ENCODE results near the gene TMEM178A. TPM values are rescaled to one million over a fixed set of nuclear protein-coding genes. Genes with fewer than 3 reads are reported as not detected.

TMEM178A gene
- total and polyA plus RNA-seq, 2 of the 8 experiments (the other 6 are each of a cell fraction or from before 2014, with no cell fraction given), result 11.2 to 14.9 TPM

GRCh38 chr2:39664232-39664887 lies 1.4 kb upstream of the TMEM178A start:
- H3K14ac ChIP-seq (ENCODE audit: insufficient read length), result no peak overlapping the region
- H3K56ac ChIP-seq (replicated peaks; ENCODE audit: insufficient read length, low read depth, low read length), result no peak overlapping the region
- H4K5ac ChIP-seq (ENCODE audit: insufficient read length, low read depth, low read length), result no peak overlapping the region
- no peak overlapping the region for H3K9ac ChIP-seq (replicated peaks in 1 of 4; ENCODE audit: extremely low read depth in 1 of 4, low read depth in 3 of 4, low read length in 3 of 4)
- peaks cover 0 to 22% (median 19%) of the 10 kb centered on the region in 4 experiments; a peak in 5 of 7 replicates for H3K27me3 ChIP-seq (replicated peaks in 1 of 4; ENCODE audit: control insufficient read depth in 3 of 4, extremely low read depth in 1 of 4, insufficient read depth in 3 of 4, low read length in 3 of 4)
- no peak overlapping the region for H3K27ac ChIP-seq (ENCODE audit: low read depth, low read length)
- H3K4ac ChIP-seq (replicated peaks; ENCODE audit: insufficient read length, low read depth, low read length), result no peak overlapping the region
- no peak for FAIRE-seq
- H3K4me1 ChIP-seq (replicated peaks in 1 of 4; ENCODE audit: control insufficient read depth in 3 of 4, insufficient read depth in 4 of 4, low read length in 3 of 4), result peaks cover 0 to 8% (median 1%) of the 10 kb centered on the region in 4 experiments; a peak in 2 of 7 replicates
- no peak overlapping the region for H3K18ac ChIP-seq (ENCODE audit: extremely low read depth, low read length)
- CTCF ChIA-PET (ENCODE audit: partially characterized antibody), result interaction anchor here (0.8 to 1.3 kb wide), 3 partner anchors 10 to 66 kb away, joined by 3 read pairs; no protein-coding TSS in a partner anchor
- no peaks in the 10 kb centered on the region; the same call in 1 of the 2 replicates for H3K79me1 ChIP-seq (ENCODE audit: low read depth, low read length)
- H2BK120ac ChIP-seq (replicated peaks; ENCODE audit: low read depth, low read length), result no peak overlapping the region
- no peaks in the 10 kb centered on the region for H4K20me1 ChIP-seq (replicated peaks in 1 of 2; ENCODE audit: control insufficient read depth in 1 of 2, insufficient read depth in 2 of 2, low read length in 2 of 2)
- 79% methylated on average over 6 of the region's 6 CpGs; no CpG with 5 or more reads in 1 of the 2 experiments for WGBS, 2 experiments (ENCODE audit: extremely low coverage in 1 of 2, insufficient coverage in 1 of 2, insufficient read length in 1 of 2, insufficient replicate concordance in 2 of 2, low coverage in 1 of 2, low lambda C conversion rate in 2 of 2, missing lambda C conversion rate in 1 of 2)
- H3K4me3 ChIP-seq (ENCODE audit: extremely low read depth in 1 of 4, insufficient read depth in 2 of 4, low read depth in 3 of 4, low read length in 4 of 4), result peak overlapping the region in 1 of 4 experiments; percentile 79; a peak in 2 of 8 replicates
- no peak overlapping the region for H2AK5ac ChIP-seq (ENCODE audit: low read depth, low read length)
- no peak overlapping the region for H2AFZ ChIP-seq (ENCODE audit: low read length)
- no peak overlapping the region for H4K8ac ChIP-seq (ENCODE audit: extremely low read depth, insufficient read depth, low read length)
- H2BK12ac ChIP-seq (ENCODE audit: low read depth, low read length), result no peak overlapping the region
- TF ChIP-seq SP2 (IDR thresholded peaks at IDR 0.05; ENCODE audit: low read length) (no peak), TBP (IDR thresholded peaks at IDR 0.05; ENCODE audit: low read depth, low read length) (no peak), NRF1 (IDR thresholded peaks at IDR 0.05; ENCODE audit: low read depth, low read length) (no peak), KDM1A (IDR thresholded peaks at IDR 0.05; ENCODE audit: borderline replicate concordance, low read length) (no peak)
- peaks cover 10% of the 10 kb centered on the region for H3K23me2 ChIP-seq (ENCODE audit: low read depth, low read length)
- no peak overlapping the region for H4K91ac ChIP-seq (replicated peaks; ENCODE audit: insufficient read length, low read length)
- POLR2A ChIA-PET (ENCODE audit: partially characterized antibody), result interaction anchor here (1.0 kb wide), 2 partner anchors 8 to 124 kb away, joined by 3 read pairs; no protein-coding TSS in a partner anchor
- H3K36me3 ChIP-seq (ENCODE audit: control insufficient read depth in 2 of 4, insufficient read depth in 4 of 4, low read length in 3 of 4), result no peaks in the 10 kb centered on the region
- H2BK15ac ChIP-seq (ENCODE audit: low read length), result no peak overlapping the region
- H3K9me3 ChIP-seq (ENCODE audit: insufficient read depth in 2 of 2, low read depth in 1 of 2, low read length in 1 of 2), result no peaks in the 10 kb centered on the region
- DNase-seq (ENCODE audit: low read depth in 1 of 2, low spot score in 2 of 2), result no peak
- H2BK5ac ChIP-seq (ENCODE audit: low read depth, low read length), result no peak overlapping the region
- H2BK20ac ChIP-seq (ENCODE audit: low read length), result no peak overlapping the region
- H3K23ac ChIP-seq (ENCODE audit: insufficient read length), result no peak overlapping the region
- peak overlapping the region in 1 of 2 experiments; percentile 96; a peak in 2 of 4 replicates for H3K4me2 ChIP-seq (ENCODE audit: insufficient read depth in 1 of 2, low read depth in 2 of 2, low read length in 2 of 2)
- H3K79me2 ChIP-seq (ENCODE audit: control insufficient read depth in 1 of 2, insufficient read depth in 2 of 2, low read length in 2 of 2), result no peaks in the 10 kb centered on the region

All from H1 (cell line).